Brain pericyte (primary cell): ENCODE data around the gene AGAP3.

Experiments used
- DNase-seq: peaks from one replicate; pipeline ENCODE4 v3.0.0-alpha.2; 2012; ENCODE audit warnings: low read depth, low spot score

Gene AGAP3

DNA sequence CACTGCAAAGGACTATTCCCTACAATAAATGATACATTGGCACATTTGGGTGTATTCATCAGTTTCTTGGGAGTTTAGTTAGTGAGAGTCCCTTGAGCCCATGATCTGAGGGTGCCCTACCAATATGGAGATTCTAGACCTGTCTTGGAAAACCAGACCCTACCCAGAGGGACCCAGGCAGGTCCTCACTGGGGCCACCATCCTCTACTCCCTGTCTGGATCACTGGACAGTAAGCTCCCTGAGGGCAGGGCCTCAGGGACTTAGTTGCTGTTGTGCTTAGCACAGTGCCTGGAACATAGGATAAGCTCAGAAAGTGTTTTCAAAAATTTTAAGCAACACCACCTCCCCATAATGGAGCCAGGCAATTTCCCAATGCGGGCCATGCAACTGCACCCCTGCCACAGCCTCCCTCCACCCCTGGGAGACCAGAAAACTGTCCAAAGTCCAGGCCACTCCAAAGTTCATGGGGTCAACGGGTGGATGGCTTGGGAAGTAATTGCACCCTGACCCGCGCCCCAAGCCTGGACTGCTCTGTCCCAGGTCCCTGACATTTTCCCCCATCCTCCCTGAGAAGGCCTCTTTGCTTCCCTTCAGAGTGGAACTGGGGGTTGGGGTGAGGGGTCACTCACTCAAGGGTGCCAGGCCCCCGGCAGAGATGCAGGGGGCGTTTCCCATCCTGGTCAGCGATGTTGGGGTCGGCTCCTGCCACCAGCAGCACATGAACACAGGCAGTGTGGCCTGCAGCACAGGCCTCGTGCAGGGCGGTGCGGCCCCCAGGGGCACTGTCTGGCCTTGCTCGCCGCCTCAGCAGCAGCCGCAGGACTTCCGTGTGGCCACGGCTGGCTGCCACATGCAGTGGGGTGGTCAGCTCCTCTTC lies 99.7 kb downstream of the AGAP3 start:
- DNase-seq: no peak

DNA sequence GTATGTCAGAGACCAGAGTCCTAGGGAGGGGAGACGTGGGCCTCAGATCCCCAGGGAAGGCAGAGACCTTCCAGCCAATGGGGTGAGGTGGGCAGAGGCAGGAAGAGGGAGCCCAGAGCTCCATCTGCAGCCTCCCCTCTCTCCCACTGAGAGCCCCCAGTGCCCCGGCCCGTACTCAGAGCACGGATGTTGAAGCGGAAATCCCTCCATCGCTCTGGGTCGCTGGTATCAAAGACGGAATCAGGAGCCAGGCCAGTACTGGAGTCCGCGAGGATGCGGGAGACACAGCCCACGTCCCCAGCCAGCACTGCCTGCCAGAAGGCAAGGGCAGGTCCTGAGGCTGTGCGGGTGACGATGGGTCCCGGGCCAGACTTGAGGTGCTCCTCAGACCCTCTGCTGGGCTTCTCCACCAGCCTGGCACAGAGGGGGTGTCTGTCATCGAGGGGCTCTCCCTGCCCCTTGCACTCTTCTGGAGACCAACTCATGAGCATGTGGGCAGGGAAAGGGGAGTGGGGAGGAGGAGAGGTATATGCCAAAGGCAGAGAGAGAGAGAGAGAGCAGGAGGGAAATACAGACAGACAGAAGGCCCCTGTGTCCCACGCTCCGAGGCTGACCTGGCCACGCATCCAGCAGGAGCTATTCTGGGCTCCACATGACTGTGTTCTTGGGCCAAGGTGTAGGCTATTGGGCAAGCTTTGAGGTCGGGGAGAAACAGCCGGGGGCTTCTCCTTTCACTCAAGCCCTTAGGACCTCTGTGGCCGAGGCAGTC lies 100.5 kb downstream of the AGAP3 start, which contains the start of gene ASB10:
TSS of gene ASB10 (minus strand) at position 611 of the 769 bp plus-strand sequence. CDS start at position 491, 120 bp downstream.
- no peak for DNase-seq

DNA sequence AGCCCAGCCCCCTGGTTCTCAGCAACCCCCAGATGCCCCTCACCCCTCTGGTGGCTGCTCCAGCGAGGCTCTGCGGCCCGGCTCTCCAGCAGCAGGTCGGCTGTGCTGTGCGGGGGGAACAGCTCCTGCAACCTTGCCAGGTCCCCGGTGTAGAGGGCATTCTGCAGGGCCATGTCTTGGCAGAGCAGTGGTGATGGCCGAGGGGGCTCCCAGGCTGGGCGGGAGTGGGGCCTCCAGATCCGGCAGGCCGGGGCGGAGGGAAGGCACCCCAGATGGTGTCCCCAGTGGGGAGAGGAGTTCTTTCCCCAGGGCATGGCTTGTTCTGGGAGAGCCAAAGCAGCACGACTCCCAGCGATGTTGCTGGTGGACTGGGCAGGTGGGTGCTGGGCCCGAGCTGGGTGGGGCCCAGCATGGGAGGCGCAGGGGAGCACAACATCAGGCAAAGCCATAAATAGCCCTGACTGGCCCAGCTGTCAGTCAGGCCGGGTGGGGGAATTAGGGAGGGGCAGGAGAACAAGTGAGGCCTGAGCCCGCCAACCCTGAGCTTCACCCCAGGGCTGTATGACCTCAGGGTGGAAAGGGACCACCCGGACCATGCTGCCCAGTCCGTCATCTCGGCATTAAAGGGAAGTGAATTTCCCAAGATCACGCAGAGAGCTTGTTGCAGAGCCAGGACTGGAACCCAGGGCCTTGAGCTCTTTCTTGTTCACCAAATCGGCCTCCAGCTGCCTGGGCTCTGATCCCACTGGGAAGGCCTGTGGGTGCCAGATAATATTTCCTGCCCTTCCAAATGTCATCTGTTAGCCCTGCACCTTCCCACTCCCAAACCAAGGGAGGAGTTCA lies 101.4 kb downstream of the AGAP3 start:
- DNase-seq: no peak

DNA sequence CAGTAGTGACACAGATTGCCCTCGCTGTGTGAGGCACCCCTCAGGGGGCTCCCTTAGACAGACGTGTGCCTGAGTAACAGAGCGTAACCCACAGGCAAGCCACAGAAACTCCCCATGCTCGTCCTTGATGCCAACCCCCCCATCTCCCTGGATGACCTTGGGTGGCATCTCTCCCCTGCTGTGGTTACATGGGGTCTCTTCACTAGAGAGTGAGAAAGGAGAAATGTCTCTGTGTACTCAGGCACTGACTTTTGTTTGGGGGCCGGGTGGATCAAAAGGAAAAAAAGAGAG lies 101.9 kb downstream of the AGAP3 start:
- no peak for DNase-seq

GRCh38 chr7:151189038-151189437 lies 102.8 kb downstream of the AGAP3 start:
- no peak for DNase-seq

- DNase-seq: no peak
Measured at GRCh38 chr7:151191544-151191943, 105.3 kb downstream of the AGAP3 start.

GRCh38 chr7:151192002-151192539 lies 105.8 kb downstream of the AGAP3 start:
- no peak for DNase-seq

- no peak for DNase-seq
Measured at GRCh38 chr7:151193203-151193978, 107.1 kb downstream of the AGAP3 start.
